ENCODE results near the gene HUNK. TPM values are rescaled to one million over a fixed set of nuclear protein-coding genes. Genes with fewer than 3 reads are reported as not detected.

The HUNK gene
- total and polyA plus RNA-seq, 2 experiments from 2014 or later = 0.30 to 2.5 TPM

DNA sequence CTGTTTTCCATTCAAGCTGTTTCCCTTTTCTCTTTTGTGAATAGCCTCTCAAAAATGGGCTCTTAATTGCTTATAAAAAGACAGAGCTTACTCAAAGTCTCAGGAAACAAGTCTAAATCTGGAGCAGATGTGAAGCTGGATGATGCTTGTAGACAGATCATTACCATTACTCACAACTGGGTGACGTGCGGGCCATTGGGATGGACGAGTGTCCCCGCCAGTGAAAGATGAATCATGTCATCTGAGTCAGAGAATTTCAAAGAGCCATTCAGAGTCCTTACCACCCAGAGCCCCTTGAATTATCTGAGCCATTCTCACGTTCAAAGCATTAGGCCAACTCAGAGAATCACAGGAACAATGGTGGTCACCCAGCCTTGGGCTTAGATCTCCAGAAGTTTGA is 134.6 kb downstream of the HUNK start:
- Histone ChIP-seq H2AFZ (no peak overlapping the region), H3K4me3 (no peak overlapping the region), H3K36me3 (ENCODE audit: low read depth) (no peaks in the 10 kb centered on the region), H4K20me1 (ENCODE audit: insufficient read depth) (no peaks in the 10 kb centered on the region), H3K9me2 (ENCODE audit: insufficient read depth) (no peaks in the 10 kb centered on the region), H3K27ac (peak overlapping the region; percentile 62), H3K27me3 (replicated peaks; ENCODE audit: insufficient read depth) (no peaks in the 10 kb centered on the region), H3K9ac (no peak overlapping the region), H3F3A (ENCODE audit: insufficient read depth) (peaks cover 11% of the 10 kb centered on the region), H3K9me3 (ENCODE audit: low read depth) (no peaks in the 10 kb centered on the region), H3K4me1 (ENCODE audit: insufficient read depth) (peaks cover 7% of the 10 kb centered on the region), H3K79me2 (ENCODE audit: insufficient read depth) (no peaks in the 10 kb centered on the region), H3K4me2 (ENCODE audit: unreplicated experiment) (peak overlapping the region; percentile 30)
- TF ChIP-seq EZH2 (IDR thresholded peaks at IDR 0.05; ENCODE audit: insufficient read depth, poor library complexity, severe bottlenecking) (no peak), EZH2phosphoT487 (IDR thresholded peaks at IDR 0.05; ENCODE audit: insufficient read depth, low read depth) (peak; percentile 61; the same call in 1 of the 2 replicates)
- 1 to 2% methylated on average over 5 of the region's 5 CpGs for WGBS, 2 experiments (ENCODE audit: low coverage in 1 of 2, low lambda C conversion rate in 2 of 2, missing lambda C conversion rate in 2 of 2)
- peak; percentile 94 for DNase-seq
- in situ Hi-C loops (cut with MboI) = no loop called here

GRCh38 chr21:32008714-32009113 is 135.9 kb downstream of the HUNK start:
- Histone ChIP-seq H3K27me3 (replicated peaks; ENCODE audit: insufficient read depth) (no peaks in the 10 kb centered on the region), H3K9me2 (ENCODE audit: insufficient read depth) (no peaks in the 10 kb centered on the region), H3F3A (ENCODE audit: insufficient read depth) (peaks cover 11% of the 10 kb centered on the region), H3K79me2 (ENCODE audit: insufficient read depth) (no peaks in the 10 kb centered on the region), H3K4me2 (ENCODE audit: unreplicated experiment) (no peak overlapping the region), H3K9ac (no peak overlapping the region), H3K36me3 (ENCODE audit: low read depth) (no peaks in the 10 kb centered on the region), H3K27ac (no peak overlapping the region), H2AFZ (no peak overlapping the region), H3K4me1 (ENCODE audit: insufficient read depth) (peaks cover 7% of the 10 kb centered on the region), H3K9me3 (ENCODE audit: low read depth) (no peaks in the 10 kb centered on the region), H3K4me3 (no peak overlapping the region), H4K20me1 (ENCODE audit: insufficient read depth) (no peaks in the 10 kb centered on the region)
- no peak for DNase-seq
- TF ChIP-seq EZH2 (IDR thresholded peaks at IDR 0.05; ENCODE audit: insufficient read depth, poor library complexity, severe bottlenecking) = no peak
- no peak for TF ChIP-seq EZH2phosphoT487 (IDR thresholded peaks at IDR 0.05; ENCODE audit: insufficient read depth, low read depth)
- in situ Hi-C loops (cut with MboI) = no loop called here
- WGBS, 2 experiments (ENCODE audit: low coverage in 1 of 2, low lambda C conversion rate in 2 of 2, missing lambda C conversion rate in 2 of 2) = 89 to 96% methylated on average over 2 of the region's 2 CpGs

GRCh38 chr21:32009263-32009662 is 136.4 kb downstream of the HUNK start:
- Histone ChIP-seq H3K27ac (no peak overlapping the region), H3K9me2 (ENCODE audit: insufficient read depth) (no peaks in the 10 kb centered on the region), H4K20me1 (ENCODE audit: insufficient read depth) (no peaks in the 10 kb centered on the region), H3K27me3 (replicated peaks; ENCODE audit: insufficient read depth) (no peaks in the 10 kb centered on the region), H3K4me1 (ENCODE audit: insufficient read depth) (peaks cover 7% of the 10 kb centered on the region), H3K9ac (no peak overlapping the region), H3K4me2 (ENCODE audit: unreplicated experiment) (no peak overlapping the region), H3K79me2 (ENCODE audit: insufficient read depth) (no peaks in the 10 kb centered on the region), H2AFZ (no peak overlapping the region), H3K36me3 (ENCODE audit: low read depth) (no peaks in the 10 kb centered on the region), H3K9me3 (ENCODE audit: low read depth) (no peaks in the 10 kb centered on the region), H3K4me3 (no peak overlapping the region), H3F3A (ENCODE audit: insufficient read depth) (peaks cover 11% of the 10 kb centered on the region)
- in situ Hi-C loops (cut with MboI) = no loop called here
- TF ChIP-seq EZH2 (IDR thresholded peaks at IDR 0.05; ENCODE audit: insufficient read depth, poor library complexity, severe bottlenecking) (no peak), EZH2phosphoT487 (IDR thresholded peaks at IDR 0.05; ENCODE audit: insufficient read depth, low read depth) (no peak)
- no peak for DNase-seq
- 94 to 97% methylated on average over 3 of the region's 3 CpGs for WGBS, 2 experiments (ENCODE audit: low coverage in 1 of 2, low lambda C conversion rate in 2 of 2, missing lambda C conversion rate in 2 of 2)

DNA sequence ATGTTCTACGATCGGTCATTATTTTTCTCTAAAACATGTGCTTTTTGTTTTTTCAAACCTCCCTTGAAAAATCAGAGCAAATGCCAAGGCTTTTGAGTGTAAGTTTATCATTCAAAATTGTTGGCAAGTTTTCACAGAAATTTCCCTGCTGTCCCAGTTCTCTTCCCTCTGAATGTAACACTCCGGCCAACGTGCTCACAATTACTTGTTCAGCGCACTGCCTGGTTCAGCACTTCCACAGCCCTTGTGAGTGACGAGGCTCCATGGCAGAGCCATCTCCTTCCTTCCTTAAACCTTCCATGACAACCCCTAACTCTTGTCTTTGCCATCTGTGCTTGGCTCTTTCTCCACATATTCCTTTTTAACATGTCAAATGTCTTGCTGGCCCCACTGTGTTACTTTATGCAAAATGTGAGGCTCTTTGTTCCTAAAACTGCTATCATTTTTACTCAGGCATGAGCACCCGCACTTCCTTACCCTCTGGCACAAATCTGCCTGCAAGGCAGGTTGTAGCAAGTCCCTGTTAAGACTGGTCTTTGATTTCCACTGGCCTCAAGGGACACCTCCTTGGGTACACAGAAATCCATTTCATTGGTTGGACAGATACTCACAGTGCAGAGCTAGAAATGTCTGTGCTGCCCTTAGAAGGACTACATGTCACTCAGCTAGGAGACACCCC is 142.8 kb downstream of the HUNK start:
- Histone ChIP-seq H3K27ac (no peak overlapping the region), H3F3A (ENCODE audit: insufficient read depth) (no peaks in the 10 kb centered on the region), H3K4me1 (ENCODE audit: insufficient read depth) (no peaks in the 10 kb centered on the region), H3K36me3 (ENCODE audit: low read depth) (no peaks in the 10 kb centered on the region), H2AFZ (no peak overlapping the region), H3K9me2 (ENCODE audit: insufficient read depth) (no peaks in the 10 kb centered on the region), H3K27me3 (replicated peaks; ENCODE audit: insufficient read depth) (no peaks in the 10 kb centered on the region), H3K9ac (no peak overlapping the region), H3K9me3 (ENCODE audit: low read depth) (no peaks in the 10 kb centered on the region), H3K4me3 (no peak overlapping the region), H3K79me2 (ENCODE audit: insufficient read depth) (no peaks in the 10 kb centered on the region), H3K4me2 (ENCODE audit: unreplicated experiment) (no peak overlapping the region), H4K20me1 (ENCODE audit: insufficient read depth) (no peaks in the 10 kb centered on the region)
- 11 to 16% methylated on average over 7 of the region's 7 CpGs for WGBS, 2 experiments (ENCODE audit: low coverage in 1 of 2, low lambda C conversion rate in 2 of 2, missing lambda C conversion rate in 2 of 2)
- peak; percentile 10 for DNase-seq
- no peak for TF ChIP-seq EZH2 (IDR thresholded peaks at IDR 0.05; ENCODE audit: insufficient read depth, poor library complexity, severe bottlenecking)
- TF ChIP-seq EZH2phosphoT487 (IDR thresholded peaks at IDR 0.05; ENCODE audit: insufficient read depth, low read depth) = no peak
- in situ Hi-C loops (cut with MboI) = no loop called here
